ENCODE data around the gene SLC4A5. TPM values are rescaled to one million over a fixed set of nuclear protein-coding genes. Genes with fewer than 3 reads are reported as not detected.
A peak's percentile ranks its signal among the peaks of the same experiment; 100 is the strongest.

The SLC4A5 gene
- 0.07 TPM in 1 of 2 replicates, not detected in the other for total RNA-seq (2014; rRNA removed; shearing (Covaris generic))

GRCh38 chr2:74343316-74343715 lies at the start of gene SLC4A5:
Gene SLC4A5, minus strand, starts transcription at chr2:74343416. Its CDS starts 28,393 bp downstream, at chr2:74315023.
- DNase-seq (ENCODE audit: low spot score): no peak

- no peak for DNase-seq (ENCODE audit: low spot score)
Measured at GRCh38 chr2:74392449-74392743, 49.2 kb upstream of the SLC4A5 start.

- peak; percentile 83 for DNase-seq (ENCODE audit: low spot score)
Measured at GRCh38 chr2:74391580-74392448, 48.6 kb upstream of the SLC4A5 start.

- DNase-seq (ENCODE audit: low spot score): no peak
Measured at GRCh38 chr2:74391209-74391579, 48.0 kb upstream of the SLC4A5 start.

GRCh38 chr2:74390606-74391005 lies 47.4 kb upstream of the SLC4A5 start:
- DNase-seq (ENCODE audit: low spot score): no peak

- no peak for DNase-seq (ENCODE audit: low spot score)
Measured at GRCh38 chr2:74387346-74387745, 44.1 kb upstream of the SLC4A5 start.

GRCh38 chr2:74385396-74385795 lies 42.2 kb upstream of the SLC4A5 start:
- no peak for DNase-seq (ENCODE audit: low spot score)

GRCh38 chr2:74384051-74384450 lies 40.8 kb upstream of the SLC4A5 start:
- no peak for DNase-seq (ENCODE audit: low spot score)

GRCh38 chr2:74383254-74383653 lies 40.0 kb upstream of the SLC4A5 start:
- DNase-seq (ENCODE audit: low spot score): no peak

- DNase-seq (ENCODE audit: low spot score): no peak
Measured at GRCh38 chr2:74381751-74382150, 38.5 kb upstream of the SLC4A5 start.

- DNase-seq (ENCODE audit: low spot score): peak; percentile 39
Measured at GRCh38 chr2:74379851-74380789, 36.9 kb upstream of the SLC4A5 start, which contains the start of gene DCTN1. Gene DCTN1, minus strand, starts transcription at chr2:74380311. Its CDS starts 274 bp downstream, at chr2:74380037.

- DNase-seq (ENCODE audit: low spot score): no peak
Measured at GRCh38 chr2:74378007-74378406, 34.8 kb upstream of the SLC4A5 start.

- DNase-seq (ENCODE audit: low spot score): no peak
Measured at GRCh38 chr2:74375838-74376237, 32.6 kb upstream of the SLC4A5 start.

- no peak for DNase-seq (ENCODE audit: low spot score)
Measured at GRCh38 chr2:74374509-74375205, 31.4 kb upstream of the SLC4A5 start.

- DNase-seq (ENCODE audit: low spot score): no peak
Measured at GRCh38 chr2:74373985-74374384, 30.8 kb upstream of the SLC4A5 start.

GRCh38 chr2:74373221-74373676 lies 30.0 kb upstream of the SLC4A5 start:
- DNase-seq (ENCODE audit: low spot score): peak; percentile 17

- DNase-seq (ENCODE audit: low spot score): no peak
Measured at GRCh38 chr2:74372674-74373073, 29.5 kb upstream of the SLC4A5 start.

- no peak for DNase-seq (ENCODE audit: low spot score)
Measured at GRCh38 chr2:74371421-74371820, 28.2 kb upstream of the SLC4A5 start.

- no peak for DNase-seq (ENCODE audit: low spot score)
Measured at GRCh38 chr2:74369976-74370375, 26.8 kb upstream of the SLC4A5 start.

- DNase-seq (ENCODE audit: low spot score): no peak
Measured at GRCh38 chr2:74368499-74368898, 25.3 kb upstream of the SLC4A5 start.

- DNase-seq (ENCODE audit: low spot score): no peak
Measured at GRCh38 chr2:74367789-74368188, 24.6 kb upstream of the SLC4A5 start.

GRCh38 chr2:74366036-74366435 lies 22.8 kb upstream of the SLC4A5 start:
- DNase-seq (ENCODE audit: low spot score): no peak
